Stimulated activated CD4-positive, alpha-beta T cell treated with anti-CD3 and anti-CD28 coated beads, Interleukin-15, amount 100 ng/mL, for 1 hour (primary cell): ENCODE results near the gene B4GALNT3.

Experiments used
- DNase-seq, 2 donors: peaks; one replicate each; pipeline ENCODE4 v3.0.0-alpha.2; 2020; ENCODE audit warnings: low read depth in 1 of 2, low spot score in 1 of 2

Gene B4GALNT3

DNA sequence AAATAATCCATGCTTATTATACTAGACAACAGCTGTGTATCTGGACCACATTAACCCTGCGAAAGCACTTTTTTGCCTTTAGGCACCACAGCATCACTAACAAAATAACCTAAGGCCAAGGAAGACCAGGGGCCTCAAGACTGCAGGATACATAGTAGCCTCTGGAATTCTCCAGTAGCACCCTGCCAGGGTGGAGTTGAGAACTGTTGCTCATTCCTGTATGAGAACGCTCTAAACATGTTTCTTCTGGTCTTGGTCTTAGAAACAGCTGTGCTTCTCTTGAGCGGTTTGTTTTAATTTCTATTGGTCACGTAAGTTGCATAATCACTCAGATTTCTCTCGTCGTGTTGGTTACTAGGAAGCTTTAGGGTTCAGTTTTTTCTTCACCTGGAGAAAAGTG, 7.9 kb downstream of the B4GALNT3 start:
- DNase-seq, result no peak

DNA sequence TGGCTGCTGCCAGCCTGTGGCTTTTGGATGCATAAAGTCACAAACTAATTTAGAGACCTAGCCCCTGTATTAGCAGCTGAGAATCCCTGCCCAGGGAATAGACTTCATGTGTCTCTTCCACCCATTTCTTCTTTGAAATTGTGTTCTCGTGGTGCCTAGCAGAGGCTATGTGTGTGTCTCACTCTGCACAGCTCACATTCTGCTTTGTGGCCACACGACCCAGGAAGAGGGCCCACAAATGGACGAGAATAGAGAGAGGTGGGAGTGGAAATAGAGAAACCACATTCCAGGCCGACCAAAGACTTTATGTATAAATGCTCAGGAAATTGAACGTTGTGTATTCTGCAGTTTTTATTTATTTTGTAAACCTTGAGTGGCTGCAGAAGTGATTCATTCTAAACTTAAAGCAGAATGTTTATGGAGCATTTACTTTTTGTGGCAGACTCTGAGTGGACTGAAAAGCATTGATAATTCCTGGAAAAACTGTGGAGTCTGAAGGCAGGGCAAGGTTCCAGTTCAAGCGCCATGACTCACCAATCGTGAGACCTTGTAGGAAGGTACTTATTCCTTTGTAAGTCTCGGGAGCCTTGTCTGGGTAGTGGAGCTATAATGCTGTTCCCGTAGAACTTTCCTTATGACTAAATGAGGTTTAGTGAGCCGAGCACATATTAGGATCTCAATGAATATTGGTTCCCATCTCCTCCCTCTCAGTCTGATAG, 9.1 kb downstream of the B4GALNT3 start:
- DNase-seq, result no peak

DNA sequence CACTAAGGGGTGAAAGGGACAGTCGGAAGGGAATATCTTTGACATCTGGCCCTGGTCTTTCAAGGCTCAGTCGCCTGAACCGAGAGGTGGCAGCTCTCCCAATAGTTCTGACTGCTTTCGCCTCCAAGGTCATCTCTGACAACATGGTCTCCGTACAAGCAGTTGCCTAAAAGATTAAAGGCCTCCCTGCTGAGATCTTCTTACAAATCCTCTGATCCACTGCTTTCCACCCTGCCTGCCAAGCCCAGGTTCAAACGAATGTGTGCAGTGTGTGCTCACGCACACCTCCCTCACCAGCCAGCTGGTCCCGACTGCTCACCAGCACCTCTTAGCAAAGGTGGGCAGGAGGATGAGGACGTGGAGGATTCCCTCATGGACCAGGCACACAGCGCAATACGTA, 10.4 kb downstream of the B4GALNT3 start:
- no peak for DNase-seq

DNA sequence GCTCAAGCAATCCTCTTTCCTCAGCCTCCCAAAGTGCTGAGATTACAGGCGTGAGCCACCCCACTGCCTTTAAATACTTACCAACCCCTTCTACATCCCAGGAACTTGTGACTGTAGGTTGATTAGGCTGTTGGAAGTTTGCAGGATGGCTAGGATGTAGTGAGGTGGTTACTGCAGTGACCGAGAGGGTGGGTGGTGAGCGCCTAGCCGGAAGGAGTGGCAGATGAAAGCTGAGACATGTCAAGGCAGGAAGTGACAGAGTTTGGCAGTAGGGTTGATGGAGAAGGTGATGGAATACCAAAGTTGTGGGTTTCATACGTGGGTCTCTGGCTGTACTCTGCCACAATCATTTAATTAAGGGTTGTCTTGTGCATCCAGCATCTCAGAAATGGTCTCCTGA, 13.5 kb downstream of the B4GALNT3 start:
- DNase-seq, result no peak

DNA sequence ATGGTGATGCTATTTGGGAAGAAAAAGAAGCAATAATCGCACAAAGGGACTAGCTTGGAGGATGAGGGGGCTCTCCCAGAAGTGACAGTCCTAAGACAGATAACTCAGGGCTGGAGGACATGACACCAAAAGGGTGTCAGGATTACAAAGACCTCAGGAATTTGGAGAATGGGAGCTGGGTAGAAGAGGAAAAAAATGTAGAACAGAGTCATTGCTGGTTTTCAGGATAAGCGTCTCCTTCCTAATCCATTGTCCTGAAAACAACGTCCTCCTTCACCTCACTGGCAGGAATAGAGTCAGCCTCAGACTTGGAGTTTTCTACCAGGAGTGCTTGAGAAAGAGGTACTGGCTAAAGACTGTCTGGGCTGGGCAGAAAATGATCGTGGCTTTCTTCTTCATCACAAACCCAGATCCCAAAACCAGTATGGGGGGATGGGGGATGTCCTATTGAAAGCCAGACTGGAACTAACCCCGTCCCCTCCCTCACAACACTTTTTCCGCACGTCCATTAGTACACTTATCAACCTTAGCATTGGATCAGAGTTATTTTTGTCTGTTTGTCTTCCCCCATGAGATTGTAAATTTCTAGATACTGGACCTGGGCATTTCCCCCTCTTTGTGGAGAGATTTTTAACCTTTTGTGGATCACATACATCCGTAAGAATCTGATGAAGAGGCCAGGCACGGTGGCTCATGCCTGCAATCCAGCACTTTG, 14.3 kb downstream of the B4GALNT3 start:
- no peak for DNase-seq

DNA sequence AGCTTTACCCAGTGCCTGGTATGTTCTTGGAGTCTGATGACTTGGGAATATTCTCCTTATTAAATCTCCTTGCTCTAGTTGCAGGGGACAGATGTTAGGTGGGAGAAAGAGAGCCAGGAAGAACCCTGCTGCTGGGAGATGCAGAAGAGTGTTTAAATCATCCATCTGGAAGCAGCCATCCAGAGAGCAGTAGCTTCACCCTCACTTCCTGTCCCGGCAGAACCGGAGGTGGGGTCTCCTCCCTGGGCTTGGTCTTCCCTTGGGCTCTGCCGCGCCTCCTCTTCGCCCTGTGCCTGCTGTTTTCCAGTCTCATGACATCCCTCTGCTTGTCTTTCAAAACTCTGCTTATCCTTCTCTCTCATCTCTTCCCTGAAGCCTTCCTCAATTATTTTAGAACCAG, 15.5 kb downstream of the B4GALNT3 start:
- DNase-seq, result no peak

DNA sequence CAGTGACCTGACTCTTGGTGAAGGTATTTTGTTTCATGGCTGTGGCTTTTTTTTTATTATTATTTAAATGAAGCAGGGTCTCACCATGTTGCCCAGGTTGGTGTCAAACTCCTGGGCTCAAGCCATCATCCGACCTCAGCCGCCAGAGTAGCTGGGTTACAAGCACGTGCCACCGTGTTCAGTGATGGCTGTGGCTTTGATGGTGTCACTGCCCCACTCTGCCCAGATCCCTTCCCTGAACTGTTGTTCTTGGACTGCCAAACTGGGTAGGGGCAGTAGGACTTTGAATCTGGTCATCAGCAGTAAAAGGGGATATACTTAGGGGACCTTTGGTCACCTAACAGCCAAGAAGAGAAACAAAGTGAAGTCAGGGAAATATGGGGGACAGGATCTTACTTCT, 19.4 kb downstream of the B4GALNT3 start:
- no peak for DNase-seq

DNA sequence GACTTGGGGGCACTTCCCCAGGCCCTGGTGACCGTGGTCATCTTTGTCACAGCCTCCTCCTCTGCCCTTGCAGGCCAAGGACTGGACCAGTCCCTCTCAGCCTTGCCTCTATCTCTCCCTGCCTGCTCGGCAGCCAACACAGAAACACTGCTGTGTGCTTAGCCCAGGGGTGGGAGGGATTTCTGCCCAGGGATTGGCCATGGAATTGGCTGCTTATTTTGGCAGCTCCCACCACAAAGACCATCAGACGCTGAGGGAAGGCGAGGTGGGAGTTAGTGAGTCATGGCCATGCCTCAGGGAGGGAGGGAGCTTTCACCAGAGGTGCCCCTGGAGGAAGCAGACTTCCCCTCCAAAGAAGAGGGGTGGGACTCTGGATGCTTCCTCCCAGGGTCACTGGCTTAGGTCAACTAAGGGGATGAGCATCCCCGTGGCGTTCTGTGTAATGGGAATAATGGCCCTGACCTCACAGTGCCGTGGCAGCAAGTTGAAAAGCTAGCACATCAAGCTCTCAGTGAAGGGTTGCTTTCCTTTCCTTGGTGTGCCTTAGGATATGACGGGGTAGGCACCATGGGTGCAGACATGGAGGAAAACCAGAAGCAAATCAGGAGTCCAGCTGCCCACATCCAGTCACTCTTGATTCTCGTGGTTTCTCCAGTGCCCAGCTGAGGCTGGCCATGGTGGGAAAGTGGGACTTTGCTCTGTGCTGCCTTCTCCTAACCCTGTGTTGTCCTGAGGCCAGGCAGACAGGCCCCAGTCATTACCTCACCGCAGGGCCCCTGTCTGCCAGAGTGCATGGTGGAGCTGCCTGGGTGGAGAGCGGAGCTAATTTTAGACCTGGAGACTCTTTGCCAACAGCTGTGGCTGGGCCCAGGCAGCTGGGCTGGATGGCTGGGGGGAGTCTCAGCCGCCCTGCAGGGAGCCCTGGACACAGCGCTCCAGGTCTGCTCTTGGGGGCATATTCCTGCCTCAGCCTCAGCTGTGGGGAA, 21.4 kb downstream of the B4GALNT3 start:
- DNase-seq, result no peak

DNA sequence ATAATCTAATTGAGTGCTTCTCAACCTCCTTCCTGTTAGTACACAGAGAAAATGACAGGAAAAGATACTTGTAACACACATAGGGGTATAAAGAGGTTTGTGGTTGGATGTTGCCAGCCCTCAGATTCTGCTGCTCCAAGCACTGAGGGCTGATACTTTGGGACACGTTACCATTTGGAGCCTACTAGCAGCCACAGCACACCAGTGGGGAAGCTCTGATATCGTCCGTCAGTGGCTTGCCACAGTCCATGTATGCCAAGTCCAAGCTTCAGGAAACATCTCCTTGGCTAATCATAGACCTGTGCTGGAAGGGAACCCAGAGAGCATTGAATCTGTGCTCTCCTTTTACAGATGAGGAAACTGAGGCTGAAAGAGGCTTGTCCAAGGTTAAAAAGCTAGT, 22.3 kb downstream of the B4GALNT3 start:
- no peak for DNase-seq

DNA sequence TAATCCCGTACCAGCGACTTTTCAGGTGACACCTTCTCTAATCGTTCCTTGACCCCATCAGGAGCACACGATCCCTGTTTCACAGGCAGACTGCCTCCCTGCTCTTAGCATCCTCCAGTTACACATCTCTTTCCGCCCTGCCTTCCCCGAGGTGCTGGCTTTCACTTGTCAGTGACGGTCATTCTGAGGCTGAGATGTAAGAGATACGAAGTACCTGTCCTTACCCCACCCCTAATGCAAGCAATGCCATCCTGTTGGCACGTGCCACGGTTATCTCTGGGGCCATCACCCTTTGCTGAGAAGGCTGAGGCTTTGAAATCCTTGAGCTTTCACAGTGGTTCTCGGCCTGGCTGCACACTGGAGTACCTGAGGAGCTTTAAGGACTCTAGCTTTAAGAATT, 24.4 kb downstream of the B4GALNT3 start:
- no peak for DNase-seq

DNA sequence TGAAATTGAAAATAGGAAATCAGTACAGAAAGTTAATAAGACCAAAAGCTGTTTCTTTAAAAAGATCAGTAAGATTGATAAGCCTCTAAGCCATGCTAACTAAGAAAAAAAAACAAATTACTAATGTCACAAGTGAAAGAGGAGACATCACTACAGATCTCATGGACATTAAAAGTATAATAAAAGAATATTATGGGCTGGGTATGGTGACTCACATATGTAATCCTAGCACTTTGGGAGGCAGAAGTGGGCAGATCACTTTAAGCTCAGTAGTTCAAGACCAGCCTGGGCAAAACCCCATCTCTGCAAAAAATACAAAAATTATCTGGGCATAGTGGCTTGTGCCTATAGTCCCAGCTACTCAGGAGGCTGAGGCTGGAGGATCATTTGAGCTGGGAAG, 30.5 kb downstream of the B4GALNT3 start:
- no peak for DNase-seq

DNA sequence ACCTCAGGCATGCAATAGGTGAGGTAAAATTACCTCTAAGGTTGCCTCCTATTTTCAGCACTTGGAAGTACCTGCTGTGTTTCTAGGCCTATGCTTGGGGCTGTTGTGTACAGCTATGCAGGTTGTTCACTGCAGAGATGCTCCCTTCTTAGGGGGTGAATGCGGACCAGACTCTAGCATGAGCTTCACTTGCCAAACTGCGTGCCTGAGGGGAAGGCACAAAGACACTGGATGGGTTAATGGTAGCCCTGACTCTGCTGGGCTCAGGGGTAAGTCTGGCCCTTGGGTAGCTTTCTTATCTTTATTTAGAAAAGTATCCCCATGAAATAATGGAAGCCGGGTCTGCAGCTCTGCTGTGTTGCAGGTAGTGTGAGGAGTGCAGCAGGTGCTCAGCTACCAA, 35.7 kb downstream of the B4GALNT3 start:
- DNase-seq, result no peak

DNA sequence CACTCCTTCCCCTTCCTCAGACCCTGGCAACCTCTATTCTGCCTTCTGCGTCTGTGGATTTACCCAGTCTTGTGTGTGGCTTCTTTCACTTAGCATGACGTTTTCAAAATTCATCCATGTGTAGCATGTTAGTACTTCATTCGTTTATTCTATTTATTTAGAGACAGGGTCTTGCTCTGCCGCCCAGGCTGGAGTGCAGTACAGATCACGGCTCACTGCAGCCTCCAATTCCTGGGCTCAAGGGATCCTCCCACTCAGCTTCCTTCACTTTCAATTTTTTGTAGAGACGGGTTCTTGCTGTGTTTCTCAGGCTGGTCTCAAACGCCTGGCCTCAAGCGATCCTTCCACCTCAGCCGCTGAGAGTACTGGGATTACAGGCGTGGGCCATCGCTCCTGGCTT, 37.0 kb downstream of the B4GALNT3 start:
- DNase-seq, result no peak

DNA sequence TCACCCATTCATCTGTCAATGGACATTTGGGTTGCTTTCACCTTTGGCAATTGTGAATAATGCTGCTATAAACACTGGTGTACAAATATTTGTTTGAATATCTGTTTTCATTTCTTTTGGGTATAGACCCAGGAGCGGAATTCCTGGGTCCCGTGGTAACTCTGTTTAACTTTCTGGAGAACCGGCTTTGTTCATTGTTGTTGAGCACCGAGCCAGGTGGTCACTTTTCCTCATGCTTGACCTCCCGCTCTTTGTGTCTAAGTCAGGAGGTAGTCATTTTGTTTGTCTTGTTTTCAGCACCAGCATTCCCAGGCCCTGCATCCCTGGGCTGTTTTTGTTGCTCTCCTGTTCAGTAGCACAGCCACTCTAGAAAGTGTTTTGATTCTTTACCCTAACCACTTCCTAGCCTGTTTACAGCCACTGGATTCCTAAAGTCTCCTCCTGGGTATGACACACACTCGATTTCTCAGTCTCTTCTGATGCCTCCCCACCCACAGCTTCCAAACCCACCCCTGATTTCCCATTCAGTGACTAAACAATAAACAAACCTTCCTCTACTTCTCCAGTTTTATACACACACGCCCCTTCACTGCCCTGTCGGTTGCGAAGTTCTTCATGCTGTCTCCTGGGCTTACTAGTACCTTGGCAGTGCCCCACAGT, 37.9 kb downstream of the B4GALNT3 start:
- DNase-seq, result no peak

DNA sequence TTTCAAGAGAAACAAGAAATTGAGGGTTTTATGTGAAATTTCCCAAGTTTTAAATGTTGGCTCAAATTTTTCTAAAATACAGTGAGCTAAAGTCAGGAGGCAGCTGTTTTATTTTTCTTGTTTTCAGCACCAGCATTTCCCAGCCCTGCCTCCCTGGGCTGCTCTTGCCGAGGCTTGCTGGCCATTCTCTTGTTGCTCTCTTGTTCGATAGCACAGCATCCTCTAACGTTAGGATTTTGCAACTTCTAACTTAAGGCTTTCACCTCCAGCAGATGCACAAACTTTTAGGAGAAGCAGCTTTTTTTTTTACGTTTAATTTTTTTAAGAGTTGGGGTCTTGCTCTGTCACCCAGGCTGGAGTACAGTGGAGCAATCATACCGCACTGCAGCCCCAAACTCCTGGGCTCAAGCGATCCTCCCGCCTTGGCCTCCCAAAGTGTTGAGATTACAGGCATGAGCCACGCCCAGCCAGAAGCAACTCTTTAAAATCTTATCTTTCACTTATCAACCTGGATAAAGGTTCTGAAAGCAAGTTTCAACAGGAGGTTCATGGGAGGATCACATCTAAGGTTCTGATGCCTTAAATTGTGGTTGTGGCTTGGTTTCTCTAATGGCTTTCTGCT, 40.2 kb downstream of the B4GALNT3 start:
- no peak for DNase-seq

DNA sequence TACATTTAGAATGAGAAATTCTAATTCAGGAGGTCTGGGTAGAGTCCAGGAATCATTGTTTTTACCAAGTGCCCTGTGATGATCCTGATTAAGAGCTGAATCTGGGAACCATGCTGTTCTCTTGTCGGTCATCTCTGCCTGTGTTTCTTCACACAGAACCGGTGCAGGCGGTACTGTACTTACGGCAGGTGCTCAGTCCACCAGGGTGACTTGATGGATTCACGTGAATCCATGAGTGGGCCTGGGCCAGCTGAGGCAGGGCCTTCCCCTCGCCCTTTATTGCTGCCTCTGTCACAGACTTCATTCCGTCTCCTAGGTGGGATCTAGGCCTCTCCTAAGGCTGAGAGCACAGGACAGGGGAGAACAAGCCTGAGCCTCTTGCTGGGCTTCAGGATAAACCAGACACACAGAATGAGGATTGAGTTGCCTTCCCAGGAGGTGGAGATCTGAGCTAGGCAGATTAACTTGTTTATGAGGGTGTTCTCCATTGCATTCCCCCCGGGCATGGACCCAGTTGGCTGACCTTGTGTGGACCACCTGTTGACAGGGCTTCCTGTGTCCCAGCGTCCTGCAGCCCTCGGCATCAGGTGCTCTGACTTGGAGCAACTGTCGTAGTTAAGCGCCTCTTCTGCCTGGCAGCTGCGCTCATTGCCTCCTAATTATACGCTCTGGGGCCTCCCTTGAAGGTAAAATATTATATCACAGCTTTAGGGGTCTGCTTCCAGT, 42.1 kb downstream of the B4GALNT3 start:
- DNase-seq, result no peak

DNA sequence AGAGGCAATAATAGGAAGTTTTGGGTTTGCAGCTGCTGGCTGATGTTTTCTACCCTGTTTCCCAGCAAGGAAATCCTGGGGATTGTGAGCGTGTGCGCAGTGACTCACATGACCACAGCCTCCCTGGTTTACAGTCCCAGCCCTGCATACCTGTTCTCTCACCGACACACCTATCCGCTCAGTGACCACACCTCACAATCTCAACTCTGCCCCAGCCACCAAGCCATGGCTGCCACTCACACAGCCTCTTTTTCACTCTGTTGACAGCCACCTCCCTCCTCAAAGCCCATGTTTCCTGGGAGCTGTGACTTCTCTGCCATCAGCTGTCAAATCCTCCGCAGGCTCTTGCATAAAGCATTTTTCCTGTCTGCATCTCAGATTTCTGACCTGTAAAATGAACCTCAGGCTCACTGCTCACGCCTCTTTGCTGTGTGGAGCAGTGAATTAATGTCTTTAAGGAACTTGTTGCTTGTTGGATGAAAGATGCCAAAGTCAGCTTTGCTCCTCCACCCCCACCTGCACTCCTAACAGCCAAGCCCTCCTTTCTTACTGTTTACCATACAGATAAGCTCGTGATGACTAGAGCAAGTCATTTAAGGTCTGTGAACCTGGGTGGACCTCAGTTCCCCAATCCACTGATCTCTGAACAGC, 43.5 kb downstream of the B4GALNT3 start:
- DNase-seq, result no peak

DNA sequence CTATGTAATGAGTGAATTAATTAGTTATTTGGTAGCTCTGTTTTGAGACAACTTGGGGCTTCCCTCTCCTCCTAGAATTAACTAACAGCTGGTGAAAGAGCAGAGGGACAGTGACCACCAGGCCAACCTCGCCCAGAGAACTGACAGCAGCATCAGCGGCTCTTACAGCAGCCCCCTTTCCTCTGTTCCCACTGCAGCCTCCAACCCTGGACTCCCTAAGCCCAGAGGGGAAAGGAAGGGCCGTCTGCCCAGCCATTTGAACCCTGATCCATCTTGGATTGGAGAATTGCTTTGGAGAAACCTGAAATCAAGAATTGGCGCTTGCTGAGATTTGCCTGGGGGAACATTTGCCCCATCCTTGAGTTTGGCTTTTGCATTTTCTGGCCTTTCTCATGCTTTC, 45.5 kb downstream of the B4GALNT3 start:
- no peak for DNase-seq

DNA sequence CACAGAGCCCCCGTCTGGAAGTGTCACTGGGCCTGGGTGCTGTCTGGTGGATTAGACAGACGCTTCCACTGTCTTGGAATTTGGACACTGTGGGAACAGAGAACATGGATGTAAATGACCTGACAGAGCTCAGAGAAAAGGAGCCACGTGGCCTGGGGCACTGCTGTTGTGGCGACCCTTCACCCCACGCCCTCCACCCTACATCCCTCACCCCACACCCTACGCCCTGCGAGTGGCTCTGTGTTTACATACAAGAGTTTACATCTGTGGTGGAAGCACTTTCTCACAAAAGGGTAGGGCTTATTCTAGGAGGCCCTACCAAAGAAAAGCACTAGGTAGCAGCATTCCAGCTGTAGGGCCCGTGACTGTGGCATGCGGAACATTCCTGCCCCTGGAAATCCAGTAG, 47.7 kb downstream of the B4GALNT3 start:
- no peak for DNase-seq

DNA sequence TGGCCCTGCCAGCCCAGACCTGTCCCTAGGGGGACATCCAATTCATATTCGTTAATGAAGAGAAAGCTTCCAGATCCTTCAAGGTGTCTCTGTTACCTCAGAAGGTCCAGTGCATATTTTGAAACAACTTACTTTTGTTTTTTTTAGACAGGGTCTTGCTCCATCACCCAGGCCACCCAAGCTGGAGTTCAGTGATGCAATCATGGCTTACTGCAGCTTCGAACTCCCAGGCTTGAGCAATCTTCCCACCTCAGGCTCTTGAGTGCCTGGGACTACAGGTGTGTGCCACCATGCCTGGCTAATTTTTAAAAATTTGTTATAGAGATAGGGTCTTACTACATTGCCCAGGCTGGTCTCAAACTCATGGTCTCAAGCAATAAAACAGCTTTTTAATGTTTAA, 48.4 kb downstream of the B4GALNT3 start:
- DNase-seq, result no peak
